Muscle of back (tissue), 11 donors: ENCODE results near the gene SNX20. TPM values are rescaled to one million over a fixed set of nuclear protein-coding genes. Genes with fewer than 3 reads are reported as not detected.

Source experiments
- DNase-seq, 3 donors: peaks; one replicate each; pipeline versions ENCODE4 v3.0.0 to v3.0.0-alpha.2; 2013
- polyA plus RNA-seq, 10 donors: library from polyadenylated mRNA; unstranded; fragments of 120-200 nt; gene quantifications; one replicate each; pipeline ENCODE4 v1.2.1, GENCODE V29; 2013; ENCODE audit not compliant: insufficient read length in 10 of 10

Gene SNX20
- polyA plus RNA-seq, 10 donors: 0.88 to 2.9 (median 1.1) TPM

GRCh38 chr16:50636753-50637374, 44.2 kb downstream of the SNX20 start:
- DNase-seq: no peak

- no peak for DNase-seq
These were observed 45.4 kb downstream of the SNX20 start for GRCh38 chr16:50635505-50636392.

- DNase-seq: no peak
These were observed 46.2 kb downstream of the SNX20 start for GRCh38 chr16:50634947-50635346.

DNA sequence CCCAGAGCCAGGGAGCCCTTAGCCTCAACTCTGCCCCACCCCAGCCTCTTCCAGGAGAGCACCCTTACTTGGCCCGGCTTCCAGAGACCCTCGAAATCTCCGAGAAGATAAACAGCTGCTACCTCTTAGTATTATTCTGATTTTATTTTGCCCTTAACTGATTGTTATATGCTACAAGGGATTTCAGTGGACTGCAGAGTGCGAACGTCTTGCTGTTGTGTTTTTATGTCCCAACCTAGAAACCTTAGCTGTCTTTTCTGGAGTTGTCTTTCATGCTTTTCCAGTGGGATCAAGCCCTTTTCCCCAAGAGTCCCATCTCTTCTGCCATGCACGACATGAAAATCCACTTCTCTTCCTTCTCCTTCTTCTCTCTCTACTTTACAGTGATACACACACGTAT, 47.0 kb downstream of the SNX20 start:
- no peak for DNase-seq

- DNase-seq: no peak
These were observed 47.9 kb downstream of the SNX20 start for GRCh38 chr16:50632927-50633800.

GRCh38 chr16:50631985-50632576, 49.0 kb downstream of the SNX20 start:
- no peak for DNase-seq

DNA sequence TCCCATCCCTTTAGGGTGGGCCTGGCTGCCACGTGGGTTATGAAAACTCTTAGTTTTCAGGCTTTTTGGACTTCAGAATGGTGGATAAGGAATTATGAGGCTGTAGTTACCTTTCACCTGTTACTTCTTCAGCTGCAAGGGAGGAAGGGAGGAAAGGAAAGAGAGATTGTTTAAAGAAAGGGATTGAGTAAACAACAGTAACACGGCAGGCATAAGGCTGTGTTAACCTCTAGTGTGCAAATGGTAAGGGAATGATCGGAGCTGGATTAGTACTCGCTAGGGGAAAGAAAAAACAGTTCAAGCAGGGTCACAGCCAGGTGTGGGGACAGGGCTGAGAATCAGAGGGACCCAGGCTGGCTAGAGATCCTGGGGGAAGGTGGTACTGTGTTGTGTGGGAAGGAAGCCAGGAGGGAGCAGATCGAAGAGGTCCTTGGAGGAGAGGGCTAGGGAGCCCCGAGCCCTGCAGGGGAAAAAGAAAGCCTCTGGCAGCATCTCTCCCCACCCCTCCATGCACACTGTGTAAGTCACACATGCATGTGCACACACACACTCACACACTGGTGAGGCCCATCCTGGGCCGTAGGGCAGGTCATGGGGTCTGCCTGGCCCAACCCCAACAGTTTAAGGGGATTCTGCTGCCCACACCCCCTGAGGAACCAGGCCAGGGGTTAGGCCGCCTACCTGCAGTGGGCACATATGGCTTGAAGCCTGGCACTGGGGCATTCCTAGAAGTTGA, 49.7 kb downstream of the SNX20 start:
- DNase-seq: no peak

DNA sequence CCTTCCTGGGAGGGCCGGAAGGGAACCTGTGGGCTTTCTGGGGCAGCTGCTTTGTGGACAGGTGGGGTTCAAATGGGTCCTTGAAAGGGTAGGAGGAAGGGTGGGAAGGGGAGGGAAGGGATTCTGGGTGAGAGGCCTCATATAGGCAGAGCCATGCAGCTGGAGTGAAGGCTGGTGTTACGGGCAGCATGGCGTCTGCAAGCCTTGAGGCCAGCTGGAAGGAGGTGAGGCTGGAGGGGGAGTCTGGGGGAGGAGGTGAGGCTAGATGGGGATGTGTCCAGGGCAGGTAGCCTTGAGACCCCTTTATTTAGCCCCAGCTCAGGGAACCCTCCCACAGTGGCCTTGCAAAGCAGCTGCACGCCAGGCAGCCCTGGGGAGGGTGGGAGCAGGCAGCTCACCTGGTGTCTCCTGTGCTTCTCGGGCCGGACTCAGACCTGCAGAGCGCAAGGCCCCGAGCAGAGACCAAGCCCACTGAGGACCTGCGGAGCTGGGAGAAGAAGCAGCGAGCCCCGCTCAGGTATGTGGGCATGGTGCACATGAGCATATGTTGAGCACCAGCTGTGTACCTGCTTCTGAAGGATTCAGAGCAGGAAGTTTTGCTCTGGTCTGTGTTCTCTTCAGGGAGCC, 50.6 kb downstream of the SNX20 start:
- no peak for DNase-seq

DNA sequence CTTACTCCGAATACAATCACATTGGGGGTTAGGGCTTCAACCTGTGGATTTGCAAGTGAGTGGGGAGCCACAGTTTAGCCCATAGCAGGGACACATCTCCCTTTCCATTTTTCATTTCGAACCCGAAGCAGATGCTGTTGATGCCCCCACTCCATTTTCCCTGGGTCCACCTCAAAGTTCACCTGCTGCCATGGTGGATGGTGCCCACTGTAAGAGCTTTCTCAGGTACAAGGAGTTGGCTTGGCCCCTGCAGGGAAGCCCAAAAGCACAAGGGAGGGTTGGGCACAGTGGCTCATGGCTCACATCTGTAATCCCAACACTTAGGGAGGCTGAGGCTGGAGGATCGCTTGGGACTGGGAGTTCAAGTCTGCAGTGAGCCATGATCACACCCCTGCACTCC, 51.8 kb downstream of the SNX20 start:
- no peak for DNase-seq

- DNase-seq: no peak
These were observed 52.8 kb downstream of the SNX20 start for GRCh38 chr16:50628156-50628802.

GRCh38 chr16:50627419-50627818, 53.7 kb downstream of the SNX20 start:
- peak; percentile 62 to 85 (median 74) for DNase-seq

- DNase-seq: no peak
These were observed 54.2 kb downstream of the SNX20 start for GRCh38 chr16:50626868-50627267.

DNA sequence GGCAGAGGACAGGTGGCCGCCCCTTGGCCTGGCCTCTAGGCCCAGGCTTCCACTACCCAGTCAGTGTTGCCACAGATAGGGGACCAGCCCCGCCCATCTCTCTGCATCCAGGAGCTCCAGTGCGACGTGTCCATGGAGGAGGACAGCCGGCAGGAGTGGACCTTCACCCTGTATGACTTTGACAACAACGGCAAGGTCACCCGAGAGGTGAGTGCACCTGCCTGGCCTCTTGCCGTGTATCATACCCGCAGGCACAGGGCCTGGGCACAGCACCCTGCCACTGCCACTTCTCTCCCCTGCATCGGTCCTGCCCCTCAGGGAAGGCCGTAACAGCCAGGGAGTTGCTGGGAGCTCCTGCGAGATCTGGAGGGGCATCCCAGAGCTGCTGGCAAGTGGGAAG, 55.7 kb downstream of the SNX20 start:
- DNase-seq: no peak

DNA sequence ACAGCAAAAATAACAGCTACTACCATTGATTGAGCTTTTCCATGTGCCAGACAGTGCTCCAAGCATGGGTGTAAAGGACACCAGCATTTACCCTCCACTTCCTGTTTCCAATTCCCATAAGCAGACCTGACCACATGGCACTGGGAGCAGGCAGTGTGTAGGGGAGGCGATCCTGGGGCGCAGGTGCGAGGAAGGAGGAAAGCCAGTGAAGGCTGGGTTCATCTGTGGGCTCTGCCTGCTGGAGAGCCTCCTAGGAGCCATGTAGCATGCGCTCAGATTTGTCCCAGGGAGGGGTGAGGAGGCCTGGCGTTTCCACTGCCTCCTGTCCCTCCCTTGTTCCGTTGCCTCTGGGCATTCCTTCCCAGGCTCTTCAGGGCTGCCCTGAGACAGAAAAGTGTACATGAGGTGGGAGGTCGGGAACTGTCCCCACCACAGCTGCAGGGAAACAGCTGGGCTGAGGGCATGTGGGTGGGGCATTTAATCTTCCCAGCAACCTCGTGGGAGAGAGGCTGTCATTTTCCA, 56.6 kb downstream of the SNX20 start:
- no peak for DNase-seq

DNA sequence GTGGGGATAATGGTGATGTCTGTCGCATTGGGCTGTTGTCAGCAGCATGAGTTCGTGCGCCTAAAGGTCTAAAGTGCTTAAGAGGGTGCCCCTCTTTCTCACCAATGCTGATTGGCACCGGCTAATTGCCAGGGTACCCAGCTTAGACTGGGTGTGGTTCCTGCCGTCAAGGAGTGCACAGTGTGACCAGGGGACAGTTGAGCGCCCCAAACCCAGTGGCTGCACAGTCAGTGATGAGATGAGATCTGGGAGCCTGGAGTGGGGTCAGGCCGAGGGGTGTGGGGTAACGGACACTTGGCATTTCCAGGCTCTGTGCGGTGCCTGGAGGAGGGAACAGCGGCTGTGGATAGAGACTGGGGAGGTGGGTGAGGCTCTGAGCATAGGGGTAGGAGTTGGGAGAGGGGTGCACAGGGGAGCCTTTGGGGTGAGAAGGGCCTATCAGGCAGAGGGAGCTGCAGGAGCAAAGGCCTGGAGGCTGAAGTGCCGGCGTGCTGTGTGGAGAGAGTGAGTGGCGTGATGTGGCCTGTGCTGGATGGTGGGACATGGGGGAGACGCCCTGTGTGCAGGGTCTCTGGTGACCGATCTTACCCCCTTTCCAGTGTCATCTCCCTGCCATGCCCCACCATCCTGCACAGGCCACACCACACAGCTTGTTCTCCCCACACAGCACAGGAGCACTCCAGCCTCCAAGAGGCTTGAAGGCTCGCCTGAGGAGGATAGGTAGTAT, 58.3 kb downstream of the SNX20 start:
- DNase-seq: no peak

- DNase-seq: no peak
These were observed 59.1 kb downstream of the SNX20 start for GRCh38 chr16:50622029-50622428.
